Measurements from ENCODE around the gene TTLL11.

- TF ChIP-seq EZH2phosphoT487 (IDR thresholded peaks at IDR 0.05; ENCODE audit: borderline replicate concordance): no peak
- TF ChIP-seq, protein P1, sequence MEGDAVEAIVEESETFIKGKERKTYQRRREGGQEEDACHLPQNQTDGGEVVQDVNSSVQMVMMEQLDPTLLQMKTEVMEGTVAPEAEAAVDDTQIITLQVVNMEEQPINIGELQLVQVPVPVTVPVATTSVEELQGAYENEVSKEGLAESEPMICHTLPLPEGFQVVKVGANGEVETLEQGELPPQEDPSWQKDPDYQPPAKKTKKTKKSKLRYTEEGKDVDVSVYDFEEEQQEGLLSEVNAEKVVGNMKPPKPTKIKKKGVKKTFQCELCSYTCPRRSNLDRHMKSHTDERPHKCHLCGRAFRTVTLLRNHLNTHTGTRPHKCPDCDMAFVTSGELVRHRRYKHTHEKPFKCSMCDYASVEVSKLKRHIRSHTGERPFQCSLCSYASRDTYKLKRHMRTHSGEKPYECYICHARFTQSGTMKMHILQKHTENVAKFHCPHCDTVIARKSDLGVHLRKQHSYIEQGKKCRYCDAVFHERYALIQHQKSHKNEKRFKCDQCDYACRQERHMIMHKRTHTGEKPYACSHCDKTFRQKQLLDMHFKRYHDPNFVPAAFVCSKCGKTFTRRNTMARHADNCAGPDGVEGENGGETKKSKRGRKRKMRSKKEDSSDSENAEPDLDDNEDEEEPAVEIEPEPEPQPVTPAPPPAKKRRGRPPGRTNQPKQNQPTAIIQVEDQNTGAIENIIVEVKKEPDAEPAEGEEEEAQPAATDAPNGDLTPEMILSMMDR (conservative IDR thresholded peaks at IDR 0.05; ENCODE audit: low read length): no peak
Observed at GRCh38 chr9:121942866-121943382, 150.2 kb downstream of the TTLL11 start.

Data from Loucy (cell line).